K562 (cell line): ENCODE measurements around the gene FBXO17. TPM values are rescaled to one million over a fixed set of nuclear protein-coding genes. Genes with fewer than 3 reads are reported as not detected.

ENCODE experiments used
- BHLHE40 ChIP-seq: IDR thresholded peaks from 2 replicates; pipeline ENCODE4 v1.6.1; 2011; ENCODE audit warnings: low read length, improper control_type of control experiment
- HDAC1 ChIP-seq, 2 experiments: fragments of 450-650 bp; IDR thresholded peaks; 2 replicates each; pipeline ENCODE4 v1.6.1; 2016 to 2017; ENCODE audit warnings: inconsistent platforms in 1 of 2, mild to moderate bottlenecking in 1 of 2, moderate library complexity in 1 of 2
- NBN ChIP-seq: fragments of 450-650 bp; IDR thresholded peaks from 2 replicates; pipeline ENCODE4 v1.6.1; 2016; ENCODE audit warnings: low read depth, mild to moderate bottlenecking
- NR2C2 ChIP-seq, 2 experiments: fragments of 200-800 bp in 1 of 2; sonication (Bioruptor generic) in 1 of 2; sonication (generic) in 1 of 2; formaldehyde crosslinking in 1 of 2; IDR thresholded peaks; 2 replicates each; pipeline versions ENCODE4 v1.6.1 to v1.8.0; 2016 to 2022; ENCODE audit warnings: mild to moderate bottlenecking in 1 of 2, missing compliant biosample characterization in 1 of 2, missing genetic modification characterization in 1 of 2, missing genetic modification reagents in 1 of 2
- PHF20 ChIP-seq: fragments of 450-650 bp; IDR thresholded peaks from 2 replicates; pipeline ENCODE4 v1.6.1; 2018; ENCODE audit not compliant: partially characterized antibody
- SMAD3 ChIP-seq: fragments of 450-650 bp; formaldehyde crosslinking; conservative IDR thresholded peaks from 2 replicates; pipeline ENCODE4 v1.4.0; 2020; ENCODE audit warnings: mild to moderate bottlenecking
- TAF15 ChIP-seq: fragments of 200-400 bp; formaldehyde crosslinking; IDR thresholded peaks from 2 replicates; pipeline ENCODE4 v1.6.1; 2017; ENCODE audit warnings: mild to moderate bottlenecking, low read depth, low read length, moderate library complexity
- ZFP30 ChIP-seq: fragments of 250-450 bp; sonication (Bioruptor Pico); IDR thresholded peaks from 2 replicates; pipeline ENCODE4 v1.8.0; 2022; ENCODE audit warnings: moderate library complexity, mild to moderate bottlenecking, inconsistent platforms, borderline replicate concordance
- polyA plus RNA-seq, 8 experiments: library from polyadenylated mRNA; depleted of rRNA in 4 of 8; stranded (reverse) in 5 of 8; unstranded in 3 of 8; fragments of >200 nt; fragmentation: Nextera tagmentation in 2 of 8; fragmentation: Illumina TruSeq in 1 of 8; extraction: Ambion mirVana in 2 of 8; extraction: Trizol in 1 of 8; gene quantifications; 2 replicates each; pipeline versions ENCODE4 v1.2.1 to v1.2.3, GENCODE V29; 2011 to 2014; ENCODE audit warnings: inconsistent platforms in 1 of 8, missing spikeins in 1 of 8
- total RNA-seq, 7 experiments: library from RNA; depleted of rRNA in 6 of 7; stranded (reverse); fragments of >200 nt in 6 of 7; fragmentation: Illumina TruSeq in 2 of 7; extraction: Trizol in 2 of 7; gene quantifications; 2 replicates each; pipeline versions ENCODE4 v1.2.1 to v1.2.3, GENCODE V29; 2011 to 2021; ENCODE audit warnings: low replicate concordance in 1 of 7
- TF ChIP-seq, protein P1 (sequence below): sonication (generic); formaldehyde crosslinking; IDR thresholded peaks from 2 replicates; pipeline ENCODE4 v1.8.0; 2022; ENCODE audit warnings: mild to moderate bottlenecking, missing genetic modification reagents
- TF ChIP-seq, protein P2 (sequence below): fragments of 450-650 bp; IDR thresholded peaks from 2 replicates; pipeline ENCODE4 v1.6.1; 2016; ENCODE audit warnings: borderline replicate concordance
- TF ChIP-seq, protein P3 (sequence below), 2 experiments: fragments of 450-650 bp; conservative IDR thresholded peaks; 2 replicates each; pipeline ENCODE4 v1.6.1; 2017; ENCODE audit warnings: mild to moderate bottlenecking in 2 of 2, moderate library complexity in 2 of 2
- TF ChIP-seq, protein P4 (sequence below): fragments of 200-800 bp; sonication (Bioruptor generic); IDR thresholded peaks from 2 replicates; pipeline ENCODE4 v1.6.1; 2017; ENCODE audit warnings: missing genetic modification characterization, missing compliant biosample characterization

The FBXO17 gene
- total and polyA plus RNA-seq, 9 of the 15 experiments (the other 6 are each of a cell fraction or from before 2014, with no cell fraction given): 4.1 to 27.1 (median 19.0) TPM

DNA sequence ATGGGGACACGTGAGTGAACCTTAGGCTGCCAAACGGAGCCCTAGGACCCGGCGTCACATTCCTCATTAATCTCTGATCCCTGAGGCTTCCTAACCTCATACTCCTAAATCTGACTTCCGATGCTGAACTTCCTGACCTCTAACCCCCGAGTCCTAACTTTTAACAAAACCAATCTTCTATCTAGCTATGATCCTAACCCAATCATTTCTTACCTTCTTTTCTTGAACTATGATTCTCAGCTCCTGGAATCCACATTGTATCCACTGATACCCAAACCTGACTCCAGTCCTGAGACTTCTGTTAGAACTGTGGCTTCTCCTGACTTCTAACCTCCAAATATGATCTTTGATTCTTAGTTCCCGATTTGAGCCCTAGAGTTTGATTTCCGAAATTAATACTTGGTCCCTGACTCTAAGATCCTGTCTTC, 75.3 kb downstream of the FBXO17 start (continued):
- TF ChIP-seq, protein P1, sequence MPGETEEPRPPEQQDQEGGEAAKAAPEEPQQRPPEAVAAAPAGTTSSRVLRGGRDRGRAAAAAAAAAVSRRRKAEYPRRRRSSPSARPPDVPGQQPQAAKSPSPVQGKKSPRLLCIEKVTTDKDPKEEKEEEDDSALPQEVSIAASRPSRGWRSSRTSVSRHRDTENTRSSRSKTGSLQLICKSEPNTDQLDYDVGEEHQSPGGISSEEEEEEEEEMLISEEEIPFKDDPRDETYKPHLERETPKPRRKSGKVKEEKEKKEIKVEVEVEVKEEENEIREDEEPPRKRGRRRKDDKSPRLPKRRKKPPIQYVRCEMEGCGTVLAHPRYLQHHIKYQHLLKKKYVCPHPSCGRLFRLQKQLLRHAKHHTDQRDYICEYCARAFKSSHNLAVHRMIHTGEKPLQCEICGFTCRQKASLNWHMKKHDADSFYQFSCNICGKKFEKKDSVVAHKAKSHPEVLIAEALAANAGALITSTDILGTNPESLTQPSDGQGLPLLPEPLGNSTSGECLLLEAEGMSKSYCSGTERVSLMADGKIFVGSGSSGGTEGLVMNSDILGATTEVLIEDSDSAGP (CRISPR knock-in tag): 0 out of 2 replicates have a peak, but pooled peaks have one; percentile 35
- TF ChIP-seq, protein P2, sequence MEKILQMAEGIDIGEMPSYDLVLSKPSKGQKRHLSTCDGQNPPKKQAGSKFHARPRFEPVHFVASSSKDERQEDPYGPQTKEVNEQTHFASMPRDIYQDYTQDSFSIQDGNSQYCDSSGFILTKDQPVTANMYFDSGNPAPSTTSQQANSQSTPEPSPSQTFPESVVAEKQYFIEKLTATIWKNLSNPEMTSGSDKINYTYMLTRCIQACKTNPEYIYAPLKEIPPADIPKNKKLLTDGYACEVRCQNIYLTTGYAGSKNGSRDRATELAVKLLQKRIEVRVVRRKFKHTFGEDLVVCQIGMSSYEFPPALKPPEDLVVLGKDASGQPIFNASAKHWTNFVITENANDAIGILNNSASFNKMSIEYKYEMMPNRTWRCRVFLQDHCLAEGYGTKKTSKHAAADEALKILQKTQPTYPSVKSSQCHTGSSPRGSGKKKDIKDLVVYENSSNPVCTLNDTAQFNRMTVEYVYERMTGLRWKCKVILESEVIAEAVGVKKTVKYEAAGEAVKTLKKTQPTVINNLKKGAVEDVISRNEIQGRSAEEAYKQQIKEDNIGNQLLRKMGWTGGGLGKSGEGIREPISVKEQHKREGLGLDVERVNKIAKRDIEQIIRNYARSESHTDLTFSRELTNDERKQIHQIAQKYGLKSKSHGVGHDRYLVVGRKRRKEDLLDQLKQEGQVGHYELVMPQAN: peak; percentile 36; the same call in 1 of the 2 replicates
- TF ChIP-seq BHLHE40 (peak; percentile 75; the same call in 1 of the 2 replicates), HDAC1 (IDR thresholded peaks at IDR 0.05) (peak in 1 of 2 experiments; percentile 82; a peak in 1 of 4 replicates), SMAD3 (CRISPR knock-in tag) (0 out of 2 replicates have a peak, but pooled peaks have one; percentile 37), NBN (0 out of 2 replicates have a peak, but pooled peaks have one; percentile 33), NR2C2 (CRISPR knock-in tag; IDR thresholded peaks at IDR 0.05) (no peak), NR2C2 (tag; IDR thresholded peaks at IDR 0.05) (peak; percentile 94), ZFP30 (no peak), TAF15 (no peak), PHF20 (peak; percentile 3)
- TF ChIP-seq, protein P3, sequence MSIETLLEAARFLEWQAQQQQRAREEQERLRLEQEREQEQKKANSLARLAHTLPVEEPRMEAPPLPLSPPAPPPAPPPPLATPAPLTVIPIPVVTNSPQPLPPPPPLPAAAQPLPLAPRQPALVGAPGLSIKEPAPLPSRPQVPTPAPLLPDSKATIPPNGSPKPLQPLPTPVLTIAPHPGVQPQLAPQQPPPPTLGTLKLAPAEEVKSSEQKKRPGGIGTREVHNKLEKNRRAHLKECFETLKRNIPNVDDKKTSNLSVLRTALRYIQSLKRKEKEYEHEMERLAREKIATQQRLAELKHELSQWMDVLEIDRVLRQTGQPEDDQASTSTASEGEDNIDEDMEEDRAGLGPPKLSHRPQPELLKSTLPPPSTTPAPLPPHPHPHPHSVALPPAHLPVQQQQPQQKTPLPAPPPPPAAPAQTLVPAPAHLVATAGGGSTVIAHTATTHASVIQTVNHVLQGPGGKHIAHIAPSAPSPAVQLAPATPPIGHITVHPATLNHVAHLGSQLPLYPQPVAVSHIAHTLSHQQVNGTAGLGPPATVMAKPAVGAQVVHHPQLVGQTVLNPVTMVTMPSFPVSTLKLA (conservative IDR thresholded peaks at IDR 0.05): peak in 1 of 2 experiments; percentile 39; a peak in 2 of 4 replicates
- TF ChIP-seq, protein P4, sequence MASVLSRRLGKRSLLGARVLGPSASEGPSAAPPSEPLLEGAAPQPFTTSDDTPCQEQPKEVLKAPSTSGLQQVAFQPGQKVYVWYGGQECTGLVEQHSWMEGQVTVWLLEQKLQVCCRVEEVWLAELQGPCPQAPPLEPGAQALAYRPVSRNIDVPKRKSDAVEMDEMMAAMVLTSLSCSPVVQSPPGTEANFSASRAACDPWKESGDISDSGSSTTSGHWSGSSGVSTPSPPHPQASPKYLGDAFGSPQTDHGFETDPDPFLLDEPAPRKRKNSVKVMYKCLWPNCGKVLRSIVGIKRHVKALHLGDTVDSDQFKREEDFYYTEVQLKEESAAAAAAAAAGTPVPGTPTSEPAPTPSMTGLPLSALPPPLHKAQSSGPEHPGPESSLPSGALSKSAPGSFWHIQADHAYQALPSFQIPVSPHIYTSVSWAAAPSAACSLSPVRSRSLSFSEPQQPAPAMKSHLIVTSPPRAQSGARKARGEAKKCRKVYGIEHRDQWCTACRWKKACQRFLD: no peak
